Duodenal mucosa (tissue), 2 donors: ENCODE data around the gene KRTAP12-1.

ENCODE experiments used
- H3K27ac ChIP-seq: one replicate; pipeline ENCODE4 v1.7.0; 2013; ENCODE audit warnings: low read depth, low read length
- H3K27me3 ChIP-seq, 2 donors: one replicate each; pipeline ENCODE4 v1.7.0; 2013; ENCODE audit warnings: low read length in 2 of 2, control low read depth in 1 of 2; ENCODE audit not compliant: insufficient read depth in 2 of 2, control insufficient read depth in 1 of 2
- H3K36me3 ChIP-seq, 2 donors: one replicate each; pipeline ENCODE4 v1.7.0; 2013; ENCODE audit warnings: low read length in 2 of 2, control low read depth in 1 of 2; ENCODE audit not compliant: insufficient read depth in 2 of 2, control insufficient read depth in 1 of 2
- H3K4me1 ChIP-seq, 2 donors: one replicate each; pipeline ENCODE4 v1.7.0; 2013; ENCODE audit warnings: low read length in 2 of 2, control low read depth in 1 of 2; ENCODE audit not compliant: insufficient read depth in 2 of 2, control insufficient read depth in 1 of 2
- H3K4me3 ChIP-seq, 2 donors: one replicate each; pipeline ENCODE4 v1.7.0; 2013; ENCODE audit warnings: low read length in 2 of 2, low read depth in 1 of 2
- H3K9ac ChIP-seq, 2 donors: one replicate each; pipeline ENCODE4 v1.7.0; 2013; ENCODE audit warnings: low read length in 2 of 2, low read depth in 1 of 2
- H3K9me3 ChIP-seq, 2 donors: one replicate each; pipeline ENCODE4 v1.7.0; 2013; ENCODE audit warnings: low read length in 2 of 2, control low read depth in 1 of 2; ENCODE audit not compliant: control insufficient read depth in 1 of 2

KRTAP12-1 gene

GRCh38 chr21:44723177-44724131 is 41.5 kb upstream of the KRTAP12-1 start:
- H3K4me3 ChIP-seq = no peak overlapping the region
- no peaks in the 10 kb centered on the region for H3K4me1 ChIP-seq
- peaks cover 21 to 30% of the 10 kb centered on the region in 2 donors for H3K27me3 ChIP-seq
- H3K9ac ChIP-seq = no peak overlapping the region
- H3K36me3 ChIP-seq = no peaks in the 10 kb centered on the region
- H3K27ac ChIP-seq = no peak overlapping the region
- no peaks in the 10 kb centered on the region for H3K9me3 ChIP-seq

- Histone ChIP-seq H3K27me3 (peaks cover 23 to 28% of the 10 kb centered on the region in 2 donors), H3K4me3 (no peak overlapping the region), H3K9me3 (no peaks in the 10 kb centered on the region), H3K36me3 (no peaks in the 10 kb centered on the region), H3K27ac (no peak overlapping the region), H3K4me1 (no peaks in the 10 kb centered on the region), H3K9ac (no peak overlapping the region)
Measured at GRCh38 chr21:44722731-44723130, 40.8 kb upstream of the KRTAP12-1 start.

- H3K4me3 ChIP-seq = no peak overlapping the region
- no peak overlapping the region for H3K9ac ChIP-seq
- H3K27ac ChIP-seq = no peak overlapping the region
- H3K36me3 ChIP-seq = no peaks in the 10 kb centered on the region
- H3K4me1 ChIP-seq = peaks cover 0 to under 1% of the 10 kb centered on the region in 2 donors
- H3K9me3 ChIP-seq = no peaks in the 10 kb centered on the region
- H3K27me3 ChIP-seq = peaks cover 16 to 23% of the 10 kb centered on the region in 2 donors
Measured at GRCh38 chr21:44720170-44720569, 38.2 kb upstream of the KRTAP12-1 start.

GRCh38 chr21:44718571-44718970 is 36.6 kb upstream of the KRTAP12-1 start:
- Histone ChIP-seq H3K9ac (no peak overlapping the region), H3K9me3 (no peaks in the 10 kb centered on the region), H3K4me1 (peaks cover 0 to 4% of the 10 kb centered on the region in 2 donors), H3K4me3 (no peak overlapping the region), H3K27ac (no peak overlapping the region), H3K36me3 (no peaks in the 10 kb centered on the region), H3K27me3 (peaks cover 18 to 20% of the 10 kb centered on the region in 2 donors)

- Histone ChIP-seq H3K9me3 (no peaks in the 10 kb centered on the region), H3K9ac (no peak overlapping the region), H3K36me3 (no peaks in the 10 kb centered on the region), H3K4me3 (no peak overlapping the region), H3K27ac (no peak overlapping the region), H3K4me1 (peaks cover 0 to 6% of the 10 kb centered on the region in 2 donors), H3K27me3 (peaks cover 18 to 20% of the 10 kb centered on the region in 2 donors)
Measured at GRCh38 chr21:44718093-44718492, 36.1 kb upstream of the KRTAP12-1 start.

GRCh38 chr21:44716984-44717383 is 35.0 kb upstream of the KRTAP12-1 start:
- peaks cover 0 to 8% of the 10 kb centered on the region in 2 donors for H3K4me1 ChIP-seq
- H3K27ac ChIP-seq = no peak overlapping the region
- no peaks in the 10 kb centered on the region for H3K36me3 ChIP-seq
- H3K27me3 ChIP-seq = peaks cover 23 to 24% of the 10 kb centered on the region in 2 donors
- H3K9ac ChIP-seq = no peak overlapping the region
- no peak overlapping the region for H3K4me3 ChIP-seq
- no peaks in the 10 kb centered on the region for H3K9me3 ChIP-seq

GRCh38 chr21:44714905-44715304 is 32.9 kb upstream of the KRTAP12-1 start:
- H3K9me3 ChIP-seq = no peaks in the 10 kb centered on the region
- H3K27ac ChIP-seq = no peak overlapping the region
- peaks cover 0 to 8% of the 10 kb centered on the region in 2 donors for H3K4me1 ChIP-seq
- H3K4me3 ChIP-seq = no peak overlapping the region
- H3K9ac ChIP-seq = no peak overlapping the region
- no peaks in the 10 kb centered on the region for H3K36me3 ChIP-seq
- H3K27me3 ChIP-seq = peaks cover 40 to 42% of the 10 kb centered on the region in 2 donors

GRCh38 chr21:44713846-44714245 is 31.9 kb upstream of the KRTAP12-1 start:
- peaks cover 0 to 8% of the 10 kb centered on the region in 2 donors for H3K4me1 ChIP-seq
- no peak overlapping the region for H3K27ac ChIP-seq
- H3K4me3 ChIP-seq = no peak overlapping the region
- no peaks in the 10 kb centered on the region for H3K9me3 ChIP-seq
- H3K9ac ChIP-seq = no peak overlapping the region
- H3K36me3 ChIP-seq = no peaks in the 10 kb centered on the region
- peaks cover 50 to 53% of the 10 kb centered on the region in 2 donors for H3K27me3 ChIP-seq

- H3K9ac ChIP-seq = no peak overlapping the region
- H3K27me3 ChIP-seq = peaks cover 55 to 57% of the 10 kb centered on the region in 2 donors
- no peak overlapping the region for H3K4me3 ChIP-seq
- no peak overlapping the region for H3K27ac ChIP-seq
- peaks cover 0 to 8% of the 10 kb centered on the region in 2 donors for H3K4me1 ChIP-seq
- no peaks in the 10 kb centered on the region for H3K36me3 ChIP-seq
- no peaks in the 10 kb centered on the region for H3K9me3 ChIP-seq
Measured at GRCh38 chr21:44713130-44713529, 31.2 kb upstream of the KRTAP12-1 start.

- Histone ChIP-seq H3K9me3 (no peaks in the 10 kb centered on the region), H3K4me3 (no peak overlapping the region), H3K27ac (no peak overlapping the region), H3K36me3 (no peaks in the 10 kb centered on the region), H3K27me3 (peaks cover 60 to 61% of the 10 kb centered on the region in 2 donors), H3K4me1 (peaks cover 0 to 8% of the 10 kb centered on the region in 2 donors), H3K9ac (no peak overlapping the region)
Measured at GRCh38 chr21:44712203-44713028, 30.5 kb upstream of the KRTAP12-1 start.
